PC-3 (cell line): ENCODE results near the gene DNM3. TPM values are rescaled to one million over a fixed set of nuclear protein-coding genes. Genes with fewer than 3 reads are reported as not detected.

ENCODE experiments used
- ATAC-seq: fragments of 200-7000 bp; cut with Tn5 transposase; 2 replicates; pipeline ENCODE4 v1.9.1; 2020; ENCODE audit warnings: mild to moderate bottlenecking, moderate library complexity
- BruUV-seq: library from RNA; stranded (reverse); fragments of 400-500 nt; replicated peaks from 2 replicates; lab custom pipeline; 2021; lab: Mats Ljungman, UMichigan
- CTCF ChIA-PET: fragments of 300-600 bp; sonication (Branson Sonifier 250); formaldehyde crosslinking; loops from one replicate; lab custom pipeline; 2022; ENCODE audit warnings: antibody characterized with exemption; lab: Charles Lee
- POLR2A ChIA-PET: fragments of 300-600 bp; sonication (Branson Sonifier 250); formaldehyde crosslinking; loops from one replicate; lab custom pipeline; 2022; ENCODE audit warnings: antibody characterized with exemption; ENCODE audit not compliant: unreplicated experiment; lab: Charles Lee
- DNase-seq: peaks from one replicate; pipeline ENCODE4 v3.0.0-alpha.2; 2015
- H2AFZ ChIP-seq: fragments of 300-600 bp; sonication (generic); 2 replicates; pipeline ENCODE4 v1.6.0; 2016; ENCODE audit warnings: antibody characterized with exemption, low read length
- H3F3A ChIP-seq: fragments of 300-600 bp; sonication (generic); one replicate; pipeline ENCODE4 v1.6.0; 2017; ENCODE audit warnings: antibody characterized with exemption, low read length, control low read depth, mild to moderate bottlenecking; ENCODE audit not compliant: unreplicated experiment
- H3K27ac ChIP-seq: fragments of 300-600 bp; sonication (generic); 2 replicates; pipeline ENCODE4 v1.5.1; 2016; ENCODE audit warnings: mild to moderate bottlenecking, low read length
- H3K27me3 ChIP-seq: fragments of 300-600 bp; sonication (generic); 2 replicates; pipeline ENCODE4 v1.6.1; 2016; ENCODE audit warnings: low read length, mixed read lengths
- H3K36me3 ChIP-seq: fragments of 300-600 bp; sonication (generic); 2 replicates; pipeline ENCODE4 v1.6.1; 2016; ENCODE audit warnings: low read depth, mixed run types, low read length, mixed read lengths
- H3K4me1 ChIP-seq: fragments of 300-600 bp; sonication (generic); 2 replicates; pipeline ENCODE4 v1.5.1; 2016; ENCODE audit warnings: low read length; ENCODE audit not compliant: insufficient read depth
- H3K4me2 ChIP-seq: fragments of 300-600 bp; sonication (generic); 2 replicates; pipeline ENCODE4 v1.6.0; 2016; ENCODE audit warnings: low read length
- H3K4me3 ChIP-seq: fragments of 300-600 bp; sonication (generic); 2 replicates; pipeline ENCODE4 v1.5.1; 2016; ENCODE audit warnings: mild to moderate bottlenecking, low read length, mixed read lengths
- H3K79me2 ChIP-seq: fragments of 300-600 bp; sonication (generic); 2 replicates; pipeline ENCODE4 v1.6.1; 2017; ENCODE audit warnings: low read length, mixed read lengths
- H3K9ac ChIP-seq: fragments of 300-600 bp; sonication (generic); 2 replicates; pipeline ENCODE4 v1.6.0; 2016; ENCODE audit warnings: mild to moderate bottlenecking, low read length
- H3K9me2 ChIP-seq: fragments of 300-600 bp; sonication (generic); replicated peaks from 2 replicates; pipeline ENCODE4 v1.6.1; 2016; ENCODE audit warnings: mixed run types, low read length, mixed read lengths
- H3K9me3 ChIP-seq: fragments of 300-600 bp; sonication (generic); 2 replicates; pipeline ENCODE4 v1.6.1; 2016; ENCODE audit warnings: low read length, mixed read lengths
- H4K20me1 ChIP-seq: fragments of 300-600 bp; sonication (generic); 2 replicates; pipeline ENCODE4 v1.6.1; 2016; ENCODE audit warnings: low read length, mixed read lengths
- CTCF ChIP-seq: fragments of 300-600 bp; sonication (generic); conservative IDR thresholded peaks from 2 replicates; pipeline ENCODE4 v1.5.1; 2017; ENCODE audit warnings: antibody characterized with exemption, low read depth, mild to moderate bottlenecking, low read length
- EZH2 ChIP-seq: fragments of 300-600 bp; sonication (generic); IDR thresholded peaks from one replicate; pipeline ENCODE4 v1.6.1; 2017; ENCODE audit warnings: antibody characterized with exemption, mild to moderate bottlenecking, low read length; ENCODE audit not compliant: unreplicated experiment
- EZH2phosphoT487 ChIP-seq: fragments of 300-600 bp; sonication (generic); IDR thresholded peaks from 2 replicates; pipeline ENCODE4 v1.6.1; 2018; ENCODE audit warnings: mild to moderate bottlenecking, antibody characterized with exemption, low read length, borderline replicate concordance
- intact Hi-C: fragments of 100-400 bp; cut with micrococcal nuclease; formaldehyde crosslinking; loops from 2 replicates; pipeline ENCODE4 v1.9.0; 2023
- total RNA-seq: library from RNA; depleted of rRNA; stranded (reverse); fragments of >200 nt; gene quantifications from 2 replicates; pipeline ENCODE4 v1.2.3, GENCODE V29; 2014

The DNM3 gene
- total RNA-seq, 1 experiment from 2014 or later = 0.98 TPM

DNA sequence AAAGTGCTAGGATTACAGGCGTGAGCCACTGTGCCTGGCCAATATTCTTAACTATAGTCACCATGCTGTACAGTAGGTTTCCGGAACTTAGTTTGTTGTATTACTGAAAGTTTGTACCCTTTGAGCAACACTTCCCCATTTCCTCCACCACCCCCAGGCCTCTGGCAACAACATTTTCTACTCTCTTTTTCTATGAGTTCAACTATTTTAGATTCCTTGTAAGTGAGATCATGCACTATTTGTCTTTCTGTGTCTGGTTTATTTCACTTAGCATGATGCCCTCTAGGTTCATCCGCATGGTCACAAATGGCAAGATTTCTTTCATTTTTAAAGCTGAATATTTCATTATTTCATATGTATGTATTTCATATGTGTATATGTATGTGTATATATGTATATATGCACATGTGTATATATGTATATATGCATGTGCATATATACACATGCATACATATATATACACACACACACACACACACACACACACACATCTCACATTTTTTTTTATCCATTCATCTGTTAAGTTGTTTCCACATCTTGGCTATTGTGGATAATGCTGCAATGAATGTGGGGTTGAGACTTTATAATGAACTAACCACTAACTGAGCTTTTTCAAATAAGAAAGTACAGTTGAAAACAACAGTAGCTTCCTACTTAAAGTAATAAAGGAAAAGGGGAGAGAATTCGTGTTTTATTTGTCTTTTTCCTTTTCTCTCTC lies 322.4 kb downstream of the DNM3 start:
- Histone ChIP-seq H3K4me3 (no peak overlapping the region), H3K27me3 (no peaks in the 10 kb centered on the region), H3K4me1 (no peaks in the 10 kb centered on the region), H3K36me3 (no peaks in the 10 kb centered on the region), H3K27ac (no peak overlapping the region), H4K20me1 (no peaks in the 10 kb centered on the region), H2AFZ (no peak overlapping the region), H3K79me2 (no peaks in the 10 kb centered on the region), H3K4me2 (no peak overlapping the region), H3K9me3 (no peaks in the 10 kb centered on the region), H3F3A (no peaks in the 10 kb centered on the region), H3K9me2 (no peaks in the 10 kb centered on the region), H3K9ac (no peak overlapping the region)
- ChIA-PET CTCF (no interaction called here), POLR2A (interaction anchor here (0.6 kb wide), 1 partner anchor 19 kb away, joined by 5 read pairs; no protein-coding TSS in a partner anchor)
- no peak for DNase-seq
- no peak for ATAC-seq
- no peak for TF ChIP-seq CTCF
- TF ChIP-seq EZH2 = no peak
- TF ChIP-seq EZH2phosphoT487 = no peak
- intact Hi-C loops = no loop called here
- no TSS peak for BruUV-seq

GRCh38 chr1:172165403-172165802 lies 324.1 kb downstream of the DNM3 start:
- no peaks in the 10 kb centered on the region for H3K36me3 ChIP-seq
- H3K27ac ChIP-seq = no peak overlapping the region
- H3F3A ChIP-seq = no peaks in the 10 kb centered on the region
- ChIA-PET POLR2A (interaction anchor here (0.6 kb wide), 1 partner anchor 342 kb away, joined by 3 read pairs; no protein-coding TSS in a partner anchor), CTCF (interaction anchor here (0.6 kb wide), 1 partner anchor 170 kb away, joined by 4 read pairs; no protein-coding TSS in a partner anchor)
- no peaks in the 10 kb centered on the region for H3K27me3 ChIP-seq
- DNase-seq (no peak), ATAC-seq (no peak)
- H3K4me2 ChIP-seq = no peak overlapping the region
- no peak overlapping the region for H2AFZ ChIP-seq
- H3K4me3 ChIP-seq = no peak overlapping the region
- BruUV-seq = no TSS peak
- H3K79me2 ChIP-seq = no peaks in the 10 kb centered on the region
- H4K20me1 ChIP-seq = no peaks in the 10 kb centered on the region
- H3K9me3 ChIP-seq = no peaks in the 10 kb centered on the region
- intact Hi-C loops = no loop called here
- H3K4me1 ChIP-seq = no peaks in the 10 kb centered on the region
- no peak for TF ChIP-seq EZH2
- no peak for TF ChIP-seq EZH2phosphoT487
- no peak for TF ChIP-seq CTCF
- no peak overlapping the region for H3K9ac ChIP-seq
- no peaks in the 10 kb centered on the region for H3K9me2 ChIP-seq

- Histone ChIP-seq H3K9me2 (no peaks in the 10 kb centered on the region), H3K36me3 (no peaks in the 10 kb centered on the region), H2AFZ (no peak overlapping the region), H3K9ac (no peak overlapping the region), H3K9me3 (no peaks in the 10 kb centered on the region), H3K4me3 (no peak overlapping the region), H3K27me3 (no peaks in the 10 kb centered on the region), H3K79me2 (no peaks in the 10 kb centered on the region), H3K4me1 (no peaks in the 10 kb centered on the region), H3F3A (no peaks in the 10 kb centered on the region), H3K27ac (no peak overlapping the region), H3K4me2 (no peak overlapping the region), H4K20me1 (no peaks in the 10 kb centered on the region)
- TF ChIP-seq CTCF (no peak), EZH2 (no peak), EZH2phosphoT487 (no peak)
- CTCF ChIA-PET = no interaction called here
- DNase-seq = peak; percentile 33
- POLR2A ChIA-PET = no interaction called here
- intact Hi-C loops = no loop called here
- ATAC-seq = no peak
- no TSS peak for BruUV-seq
Measured at GRCh38 chr1:172167796-172168596, 326.7 kb downstream of the DNM3 start.
